ENCODE data around the gene SLC44A1. TPM values are rescaled to one million over a fixed set of nuclear protein-coding genes. Genes with fewer than 3 reads are reported as not detected.

SLC44A1 gene
- polyA plus RNA-seq, 3 donors: 6.9 to 52.1 (median 46.5) TPM

GRCh38 chr9:105339849-105340248, 95.4 kb downstream of the SLC44A1 start:
- Histone ChIP-seq H3K4me2 (replicated peaks; ENCODE audit: extremely low read depth, low read length, poor library complexity, severe bottlenecking) (no peak overlapping the region), H3K79me2 (ENCODE audit: insufficient read depth, low read length) (no peaks in the 10 kb centered on the region), H4K20me1 (ENCODE audit: insufficient read depth, low read length) (no peaks in the 10 kb centered on the region), H3K9me3 (replicated peaks in 1 of 2; ENCODE audit: control insufficient read depth in 1 of 2, insufficient read depth in 1 of 2, low read length in 2 of 2) (no peaks in the 10 kb centered on the region), H2AFZ (ENCODE audit: insufficient read depth, low read depth, low read length, poor library complexity, severe bottlenecking) (no peak overlapping the region), H3K9ac (ENCODE audit: insufficient read depth, low read length, poor library complexity, severe bottlenecking) (no peak overlapping the region), H3K27me3 (ENCODE audit: control insufficient read depth in 2 of 2, insufficient read depth in 2 of 2, low read length in 2 of 2) (no peaks in the 10 kb centered on the region), H3K36me3 (replicated peaks in 1 of 2; ENCODE audit: control insufficient read depth in 1 of 2, insufficient read depth in 2 of 2, low read length in 2 of 2) (peaks cover 25 to 59% of the 10 kb centered on the region in 2 donors), H3K27ac (ENCODE audit: low read depth in 1 of 2, low read length in 2 of 2) (no peak overlapping the region), H3K4me1 (ENCODE audit: control insufficient read depth in 1 of 2, insufficient read depth in 2 of 2, low read length in 2 of 2) (no peaks in the 10 kb centered on the region), H3K4me3 (replicated peaks in 1 of 3; ENCODE audit: low read depth in 2 of 3, low read length in 3 of 3) (no peak overlapping the region)
- no peak for TF ChIP-seq CTCF (IDR thresholded peaks at IDR 0.05)
- no peak for DNase-seq
- no peaks in the 10 kb centered on the region for H3K27me3 Mint-ChIP-seq (ENCODE audit: low read depth in 3 of 3)
- H3K4me1 Mint-ChIP-seq: peaks cover 9% of the 10 kb centered on the region
- H3K27ac Mint-ChIP-seq: peak overlapping the region in 2 of 7 donors; percentile 21 to 28
- H3K4me3 Mint-ChIP-seq: no peak overlapping the region
- no peaks in the 10 kb centered on the region for H3K9me3 Mint-ChIP-seq
- peaks cover 43 to 46% of the 10 kb centered on the region in 2 donors for H3K36me3 Mint-ChIP-seq
- intact Hi-C loops (cut with micrococcal nuclease): no loop called here

- Histone ChIP-seq H3K4me3 (replicated peaks in 1 of 3; ENCODE audit: low read depth in 2 of 3, low read length in 3 of 3) (peak overlapping the region in 2 of 3 experiments; percentile 12 to 30), H3K79me2 (ENCODE audit: insufficient read depth, low read length) (no peaks in the 10 kb centered on the region), H3K9me3 (replicated peaks in 1 of 2; ENCODE audit: control insufficient read depth in 1 of 2, insufficient read depth in 1 of 2, low read length in 2 of 2) (no peaks in the 10 kb centered on the region), H3K27ac (ENCODE audit: low read depth in 1 of 2, low read length in 2 of 2) (peak overlapping the region in 1 of 2 donors; percentile 49), H3K4me2 (replicated peaks; ENCODE audit: extremely low read depth, low read length, poor library complexity, severe bottlenecking) (peak overlapping the region; percentile 20), H3K27me3 (ENCODE audit: control insufficient read depth in 2 of 2, insufficient read depth in 2 of 2, low read length in 2 of 2) (no peaks in the 10 kb centered on the region), H3K9ac (ENCODE audit: insufficient read depth, low read length, poor library complexity, severe bottlenecking) (no peak overlapping the region), H3K4me1 (ENCODE audit: control insufficient read depth in 1 of 2, insufficient read depth in 2 of 2, low read length in 2 of 2) (no peaks in the 10 kb centered on the region), H3K36me3 (replicated peaks in 1 of 2; ENCODE audit: control insufficient read depth in 1 of 2, insufficient read depth in 2 of 2, low read length in 2 of 2) (peaks cover 20 to 46% of the 10 kb centered on the region in 2 donors), H4K20me1 (ENCODE audit: insufficient read depth, low read length) (no peaks in the 10 kb centered on the region), H2AFZ (ENCODE audit: insufficient read depth, low read depth, low read length, poor library complexity, severe bottlenecking) (no peak overlapping the region)
- H3K27ac Mint-ChIP-seq: peak overlapping the region in 2 of 7 donors; percentile 17 to 74
- peak overlapping the region; percentile 55 to 57 for H3K4me3 Mint-ChIP-seq
- peaks cover 9% of the 10 kb centered on the region for H3K4me1 Mint-ChIP-seq
- TF ChIP-seq CTCF (IDR thresholded peaks at IDR 0.05): no peak
- H3K9me3 Mint-ChIP-seq: no peaks in the 10 kb centered on the region
- peaks cover 33% of the 10 kb centered on the region in 2 donors for H3K36me3 Mint-ChIP-seq
- DNase-seq: no peak
- no peaks in the 10 kb centered on the region for H3K27me3 Mint-ChIP-seq (ENCODE audit: low read depth in 3 of 3)
- intact Hi-C loops (cut with micrococcal nuclease): no loop called here
- no CpG with 5 or more reads among the region's 2 CpGs for WGBS (ENCODE audit: insufficient coverage)
Measured at GRCh38 chr9:105341434-105342146, 97.1 kb downstream of the SLC44A1 start.
